ENCODE results near the gene OR3A3. TPM values are rescaled to one million over a fixed set of nuclear protein-coding genes. Genes with fewer than 3 reads are reported as not detected.
"Not testable (repeated sequence)": the region's sequence is repeated elsewhere in the genome, so short reads cannot be mapped to it uniquely, and the experiment has no call there.

OR3A3 gene
- not detected in 2 replicates for polyA plus RNA-seq (2014; cell fraction: cytosol; rRNA removed)
- polyA plus RNA-seq (2014; cell fraction: nucleus; rRNA removed): not detected in 2 replicates

GRCh38 chr17:3411070-3411469 lies at the start of gene OR3A3:
Gene OR3A3, plus strand, starts transcription at chr17:3411370.
- DNase-seq (ENCODE audit: low spot score): no peak

GRCh38 chr17:3371167-3371566 lies 40.0 kb upstream of the OR3A3 start:
- not testable (repeated sequence) for DNase-seq (ENCODE audit: low spot score)

DNA sequence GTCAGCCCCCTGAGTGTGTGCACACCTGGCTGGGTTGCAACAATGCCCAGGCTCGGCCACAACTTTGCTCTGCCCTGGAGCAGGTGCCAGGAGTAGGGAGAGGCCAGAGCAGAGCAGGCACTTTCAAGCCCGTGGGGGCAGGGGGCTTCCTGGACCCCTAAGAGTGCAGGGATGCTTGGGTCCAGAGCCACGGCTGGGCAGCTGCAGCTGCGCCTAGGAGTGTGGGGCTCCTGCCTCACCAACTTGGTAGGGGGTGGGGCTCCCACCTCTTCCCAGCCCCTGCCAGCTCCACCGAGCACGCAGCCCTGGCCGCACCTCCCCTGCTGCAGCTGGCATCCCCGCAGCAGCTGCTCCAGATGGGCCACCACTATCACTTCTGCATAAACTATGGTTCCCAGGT lies 32.8 kb upstream of the OR3A3 start:
- DNase-seq (ENCODE audit: low spot score): no peak

GRCh38 chr17:3381957-3382356 lies 29.2 kb upstream of the OR3A3 start:
- no peak for DNase-seq (ENCODE audit: low spot score)

- DNase-seq (ENCODE audit: low spot score): no peak
These were observed 25.0 kb upstream of the OR3A3 start, which contains the start of gene OR3A2 for GRCh38 chr17:3385869-3386816. Gene OR3A2, minus strand, starts transcription at chr17:3386308.

GRCh38 chr17:3389791-3390190 lies 21.4 kb upstream of the OR3A3 start:
- DNase-seq (ENCODE audit: low spot score): no peak

GRCh38 chr17:3397801-3398200 lies 13.4 kb upstream of the OR3A3 start:
- not testable (repeated sequence) for DNase-seq (ENCODE audit: low spot score)

- DNase-seq (ENCODE audit: low spot score): no peak
These were observed 12.9 kb upstream of the OR3A3 start, which contains the start of gene OR1E1 for GRCh38 chr17:3398310-3398709. Gene OR1E1, minus strand, starts transcription at chr17:3398410. Its CDS starts 0 bp downstream, at chr17:3398410.

DNA sequence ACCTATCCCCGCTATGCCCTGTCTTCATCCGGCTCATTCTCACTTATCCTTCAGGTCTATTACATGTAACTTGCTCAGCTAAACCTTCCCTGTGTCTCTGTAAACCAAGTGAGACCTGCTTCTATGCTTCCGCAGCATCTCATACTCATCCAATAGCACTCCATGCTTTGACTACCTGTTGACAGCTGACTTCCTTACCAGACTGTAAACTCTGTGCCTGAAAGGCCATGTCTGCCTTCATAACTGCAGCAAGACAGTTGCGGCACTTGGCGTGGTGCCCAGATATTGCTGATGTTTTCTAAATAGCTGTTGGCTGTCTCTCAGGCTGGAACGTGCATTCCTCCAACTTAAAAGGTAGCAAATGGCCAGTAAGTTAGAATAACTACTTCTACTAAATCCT lies 11.1 kb upstream of the OR3A3 start:
- DNase-seq (ENCODE audit: low spot score): no peak

DNA sequence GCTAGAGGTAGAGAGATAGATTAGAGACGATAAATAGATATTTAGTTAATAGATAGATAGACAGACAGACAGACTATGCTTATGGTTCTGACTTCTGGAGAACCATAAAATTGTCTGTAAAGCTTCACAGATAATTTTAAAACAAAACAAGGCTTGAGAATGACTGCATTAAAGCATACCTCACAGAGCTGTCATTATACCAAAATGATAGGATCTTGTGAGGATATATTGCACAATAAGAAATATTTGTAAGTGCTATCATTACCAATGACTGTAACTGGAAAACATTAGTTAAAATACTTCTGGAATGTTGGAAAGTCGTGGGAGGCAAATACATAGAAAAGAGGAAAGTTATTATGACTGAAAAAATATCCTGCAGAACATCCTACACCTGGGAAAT lies 9.4 kb upstream of the OR3A3 start:
- DNase-seq (ENCODE audit: low spot score): no peak

DNA sequence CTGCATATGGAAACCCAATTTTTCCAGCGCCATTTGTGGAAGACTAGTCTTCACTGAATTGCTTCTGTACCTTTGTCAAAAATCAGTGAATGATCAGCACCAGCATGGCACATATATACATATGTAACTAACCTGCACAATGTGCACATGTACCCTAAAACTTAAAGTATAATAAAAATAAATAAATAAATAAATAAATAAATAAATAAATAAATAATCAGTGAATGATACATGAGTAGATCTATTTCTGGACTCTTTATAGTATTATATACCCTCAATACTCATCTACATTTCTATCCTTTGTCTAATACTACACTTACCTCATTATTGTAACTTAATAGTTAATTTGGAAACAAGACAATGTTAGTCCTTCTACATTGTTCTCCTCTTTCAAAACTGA lies 7.3 kb upstream of the OR3A3 start:
- DNase-seq (ENCODE audit: low spot score): not testable (repeated sequence)

- DNase-seq (ENCODE audit: low spot score): not testable (repeated sequence)
These were observed 1.0 kb downstream of the OR3A3 start for GRCh38 chr17:3412216-3412615.

- no peak for DNase-seq (ENCODE audit: low spot score)
These were observed 4.4 kb downstream of the OR3A3 start for GRCh38 chr17:3415610-3416009.

- no peak for DNase-seq (ENCODE audit: low spot score)
These were observed 7.1 kb downstream of the OR3A3 start for GRCh38 chr17:3418222-3418621.

DNA sequence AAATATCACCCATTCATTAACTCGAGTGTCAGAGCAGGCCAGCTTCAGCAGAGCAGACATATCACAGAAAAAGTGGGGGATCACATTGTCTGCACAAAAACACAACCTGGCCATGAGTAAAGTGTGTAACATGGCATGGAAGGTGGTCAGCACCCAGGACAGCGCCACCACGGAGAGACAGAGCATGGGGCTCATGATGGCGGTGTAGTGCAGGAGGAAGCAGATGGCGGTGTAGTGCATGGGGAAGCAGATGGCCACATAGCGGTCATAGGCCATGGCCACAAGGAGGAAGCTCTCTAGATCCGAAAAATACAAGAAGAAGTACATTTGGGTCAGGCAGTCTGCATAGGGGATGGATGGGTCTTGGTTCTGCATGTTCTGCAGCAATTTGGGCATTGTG lies 22.0 kb downstream of the OR3A3 start:
- DNase-seq (ENCODE audit: low spot score): not testable (repeated sequence)

DNA sequence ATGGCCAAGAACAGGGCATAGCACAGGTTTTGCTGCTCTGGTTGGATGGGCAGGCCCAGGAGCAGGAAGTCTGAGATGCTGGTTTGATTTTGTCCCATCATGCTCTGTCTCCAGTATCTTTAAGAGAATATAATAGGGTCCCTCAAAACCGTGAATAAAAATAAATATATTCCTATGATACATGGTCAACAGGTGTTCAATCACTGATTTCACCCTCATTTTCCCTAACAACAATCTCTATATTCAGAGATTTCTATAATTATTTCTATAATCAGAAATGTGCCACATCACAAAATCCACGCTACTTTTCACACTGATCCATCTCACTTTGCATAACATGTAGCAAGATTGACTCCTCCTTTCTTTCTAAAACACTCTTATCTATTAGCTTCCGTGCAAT lies 22.6 kb downstream of the OR3A3 start, which contains the start of gene OR1E2:
TSS of gene OR1E2 (minus strand) at position 101 of the 400 bp plus-strand sequence. CDS start at position 101, 0 bp downstream.
- no peak for DNase-seq (ENCODE audit: low spot score)

- DNase-seq (ENCODE audit: low spot score): no peak
These were observed 27.2 kb downstream of the OR3A3 start for GRCh38 chr17:3438368-3438767.

DNA sequence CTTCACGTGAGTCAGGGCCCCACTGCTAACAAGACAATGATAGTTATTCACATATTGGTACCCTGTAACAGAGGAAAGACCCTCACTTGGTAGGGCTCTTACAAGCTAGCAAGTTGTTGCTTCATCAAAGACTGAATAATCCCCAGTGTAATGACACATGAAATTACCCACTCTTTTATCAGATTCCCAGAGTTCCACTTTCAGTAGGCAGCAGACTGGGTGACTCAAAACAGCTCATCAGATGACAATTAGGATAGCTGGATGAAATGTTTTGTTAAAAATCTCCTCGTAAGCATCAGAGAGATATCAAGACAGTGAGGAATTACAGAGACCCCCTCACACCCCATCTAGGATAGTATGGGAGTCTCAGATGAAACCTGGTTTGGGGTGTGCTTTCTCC lies 29.3 kb downstream of the OR3A3 start:
- no peak for DNase-seq (ENCODE audit: low spot score)

DNA sequence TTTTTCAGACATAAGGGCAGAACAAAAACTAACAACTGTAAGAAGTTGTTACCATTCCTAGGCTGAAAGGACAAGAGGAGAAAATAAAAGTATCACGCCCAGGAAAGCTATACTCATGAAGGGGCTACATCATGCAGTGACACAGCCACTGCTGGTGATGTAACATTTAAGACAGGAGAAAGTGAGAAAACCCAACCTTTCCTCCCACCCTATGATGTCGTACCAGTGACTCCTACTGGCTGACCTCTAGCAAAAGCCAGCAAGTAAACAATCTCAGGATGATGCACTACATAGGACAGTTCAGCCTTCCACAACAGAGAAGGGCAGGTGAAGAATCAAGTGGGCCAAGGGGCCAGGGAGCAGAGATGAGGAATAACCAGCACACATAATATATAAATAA lies 36.5 kb downstream of the OR3A3 start:
- DNase-seq (ENCODE audit: low spot score): no peak

DNA sequence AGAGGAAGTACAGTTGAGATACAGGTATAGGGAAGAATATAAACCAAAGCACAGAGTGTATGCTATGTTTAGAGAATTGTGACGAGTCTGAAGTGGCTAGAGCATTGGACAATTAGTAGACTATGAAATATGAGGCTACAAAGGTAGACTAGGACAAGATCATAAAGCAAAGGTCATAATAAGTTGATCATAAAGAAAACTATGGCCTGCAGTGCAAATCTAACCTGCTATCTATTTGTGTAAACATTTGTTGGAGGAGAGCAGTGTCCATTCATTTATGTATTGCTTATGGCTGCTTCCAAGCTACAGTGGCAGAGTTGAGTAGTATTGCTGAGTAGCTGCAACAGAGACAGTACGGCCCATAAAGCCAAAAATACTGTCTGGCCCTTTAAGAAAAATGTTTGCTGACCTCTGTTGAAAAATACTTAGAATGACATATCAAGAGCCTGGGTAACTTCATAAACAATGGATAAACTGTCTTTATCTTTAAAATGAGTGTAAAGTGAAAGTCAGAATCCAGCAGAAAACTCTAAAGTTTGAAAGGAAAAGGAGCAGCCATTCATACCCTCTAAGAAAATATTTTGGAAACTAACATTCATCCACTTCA lies 37.0 kb downstream of the OR3A3 start:
- DNase-seq (ENCODE audit: low spot score): no peak

- DNase-seq (ENCODE audit: low spot score): not testable (repeated sequence)
These were observed 55.2 kb downstream of the OR3A3 start for GRCh38 chr17:3466355-3466754.

DNA sequence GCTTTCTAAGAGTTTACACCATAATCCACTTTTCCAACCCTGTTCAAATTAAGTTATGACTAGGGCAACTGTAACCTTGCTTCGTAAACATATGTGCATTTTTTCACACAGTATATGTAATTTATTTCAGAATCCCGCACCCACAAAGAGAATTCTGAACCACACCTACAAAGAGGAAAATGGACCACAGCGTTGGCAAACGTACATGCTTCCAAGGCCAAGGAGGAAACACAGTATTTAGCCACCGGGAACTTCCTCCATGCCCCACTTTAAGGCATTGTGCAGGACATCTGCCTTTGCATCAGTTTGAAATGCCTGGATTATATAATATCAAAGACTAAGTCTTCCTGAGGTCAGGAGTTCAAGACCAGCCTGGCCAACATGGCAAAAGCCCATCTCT lies 58.4 kb downstream of the OR3A3 start:
- no peak for DNase-seq (ENCODE audit: low spot score)

Data from SK-N-DZ (cell line).